HG02884 (cell line): Measurements from ENCODE around the gene KLC4.
"Not testable (repeated sequence)": the region's sequence is repeated elsewhere in the genome, so short reads cannot be mapped to it uniquely, and the experiment has no call there.

Experiments
- ATAC-seq: cut with Tn5 transposase; IDR thresholded peaks from one replicate; pipeline ENCODE4 v1.9.1; 2021; ENCODE audit warnings: mild to moderate bottlenecking, moderate library complexity; ENCODE audit not compliant: unreplicated experiment

The KLC4 gene

DNA sequence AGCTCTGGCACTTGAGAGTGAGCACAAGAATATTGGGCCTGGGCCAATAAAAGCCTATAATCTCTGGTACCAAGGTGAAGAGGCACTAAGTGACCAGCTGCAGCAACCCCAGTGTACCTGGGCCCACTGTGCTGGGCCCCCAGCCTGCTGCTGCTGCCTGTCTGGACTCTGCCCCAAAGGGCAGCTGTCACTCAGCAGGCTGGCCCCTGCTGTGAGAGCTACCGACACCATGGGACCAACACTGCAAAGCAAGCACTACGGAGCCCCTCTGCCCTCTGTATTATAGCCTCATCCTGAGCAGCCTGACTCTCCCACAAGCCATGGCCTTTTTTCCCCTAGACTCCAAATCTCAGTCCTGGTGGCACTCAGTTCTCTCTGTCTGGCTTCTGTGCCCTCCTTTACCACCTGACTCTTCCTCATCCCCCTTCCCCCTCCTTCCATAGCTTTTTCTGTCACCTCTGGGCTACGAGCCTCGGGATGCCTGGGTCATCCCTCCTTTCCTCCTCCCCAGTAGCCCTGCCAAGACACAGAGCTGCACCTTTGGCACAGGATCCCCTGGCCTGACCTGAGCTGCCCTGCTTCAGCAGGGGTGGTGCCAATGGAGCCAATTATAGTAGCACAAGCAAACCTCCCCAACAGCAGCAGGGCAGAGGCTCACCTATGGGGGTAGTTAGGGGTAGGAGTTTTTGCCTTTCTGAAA lies 23.8 kb upstream of the KLC4 start:
- no peak for ATAC-seq

- ATAC-seq, result no peak
These were observed 22.7 kb upstream of the KLC4 start for GRCh38 chr6:43036712-43037111.

DNA sequence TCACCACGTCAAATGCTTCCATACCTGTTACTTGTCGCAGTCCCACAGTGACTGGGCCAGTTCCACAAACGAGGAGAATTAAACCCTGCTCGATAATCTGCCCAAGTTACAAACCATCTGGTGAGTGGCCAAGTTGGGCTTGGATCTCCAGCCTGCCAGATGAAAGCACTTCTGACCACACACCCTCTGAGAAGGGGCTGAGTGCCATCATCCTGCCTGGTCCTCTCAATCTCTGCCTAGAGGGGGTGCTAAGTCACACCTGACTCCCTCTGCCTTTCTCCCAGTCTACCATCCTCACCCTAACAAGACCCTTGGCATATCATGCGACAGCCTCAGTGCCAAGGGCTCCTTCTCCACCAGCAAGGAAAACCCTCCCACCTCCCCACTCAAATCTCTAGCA lies 22.2 kb upstream of the KLC4 start:
- no peak for ATAC-seq

DNA sequence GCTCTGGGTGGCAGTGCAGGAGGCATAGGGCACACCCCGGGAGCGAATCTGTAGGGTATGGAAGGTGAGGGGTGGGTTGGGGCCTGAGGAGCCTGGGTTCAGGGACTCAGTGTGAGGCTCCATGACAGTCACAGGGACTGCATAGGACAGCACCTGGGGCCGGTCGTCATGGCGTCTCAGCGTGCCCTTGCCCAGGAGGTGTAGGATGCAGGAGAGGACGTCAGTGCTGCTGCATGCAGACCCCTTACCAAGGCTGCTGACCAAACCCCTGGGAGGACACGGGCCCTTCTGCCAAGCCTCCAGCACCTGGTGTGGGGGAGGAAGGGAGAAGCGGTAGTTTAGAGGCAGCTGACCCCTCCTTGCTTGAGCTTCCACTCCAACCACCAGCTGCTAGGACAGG lies 21.7 kb upstream of the KLC4 start:
- no peak for ATAC-seq

GRCh38 chr6:43038727-43039126 lies 20.7 kb upstream of the KLC4 start:
- no peak for ATAC-seq

- ATAC-seq, result no peak
These were observed 18.7 kb upstream of the KLC4 start for GRCh38 chr6:43040542-43041257.

- not testable (repeated sequence) for ATAC-seq
These were observed 18.0 kb upstream of the KLC4 start for GRCh38 chr6:43041475-43041874.

DNA sequence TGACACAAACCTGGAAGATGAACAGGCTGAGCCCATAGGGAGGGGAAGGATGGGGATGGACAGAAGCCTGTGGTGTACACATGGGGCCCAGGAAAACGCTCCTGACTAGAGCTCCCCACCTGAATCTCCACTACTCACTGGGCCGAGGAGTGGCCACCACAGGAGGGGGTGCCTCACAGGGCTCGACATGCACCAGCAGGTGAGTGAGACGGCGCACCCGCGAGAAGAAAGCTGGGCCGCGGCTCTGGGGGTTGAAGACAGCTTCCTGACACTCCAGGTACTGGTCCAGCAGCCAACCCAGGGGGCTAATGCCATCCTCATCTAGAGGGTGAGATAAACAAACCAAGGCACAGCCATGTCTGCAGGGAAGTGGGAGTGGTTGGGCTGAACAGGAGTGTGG lies 16.1 kb upstream of the KLC4 start:
- no peak for ATAC-seq

- ATAC-seq, result no peak
These were observed 14.0 kb upstream of the KLC4 start for GRCh38 chr6:43045371-43045930.

DNA sequence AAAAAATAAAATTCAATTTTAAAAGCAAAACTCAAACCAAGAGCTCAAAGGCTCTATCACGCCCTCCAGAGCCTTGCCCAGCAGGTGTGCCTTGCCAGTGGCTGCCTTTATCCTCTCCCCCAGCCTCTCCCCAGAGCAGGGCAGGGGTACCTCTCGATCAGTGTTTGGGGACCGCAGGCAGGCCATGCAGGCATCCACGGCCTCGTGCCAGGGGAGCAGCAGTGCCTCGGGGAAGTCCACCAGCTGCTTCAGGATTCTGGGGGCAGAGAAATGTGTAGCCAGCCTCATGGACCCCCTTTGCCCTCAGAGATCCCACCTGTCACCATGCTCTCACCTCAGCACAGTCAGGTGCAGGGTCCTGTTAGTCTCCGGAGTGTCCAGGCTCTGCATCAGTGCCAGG lies 11.4 kb upstream of the KLC4 start:
- no peak for ATAC-seq

GRCh38 chr6:43050981-43051380 lies 8.4 kb upstream of the KLC4 start:
- ATAC-seq, result no peak

- ATAC-seq, result no peak
These were observed 7.1 kb upstream of the KLC4 start for GRCh38 chr6:43052225-43052841.

DNA sequence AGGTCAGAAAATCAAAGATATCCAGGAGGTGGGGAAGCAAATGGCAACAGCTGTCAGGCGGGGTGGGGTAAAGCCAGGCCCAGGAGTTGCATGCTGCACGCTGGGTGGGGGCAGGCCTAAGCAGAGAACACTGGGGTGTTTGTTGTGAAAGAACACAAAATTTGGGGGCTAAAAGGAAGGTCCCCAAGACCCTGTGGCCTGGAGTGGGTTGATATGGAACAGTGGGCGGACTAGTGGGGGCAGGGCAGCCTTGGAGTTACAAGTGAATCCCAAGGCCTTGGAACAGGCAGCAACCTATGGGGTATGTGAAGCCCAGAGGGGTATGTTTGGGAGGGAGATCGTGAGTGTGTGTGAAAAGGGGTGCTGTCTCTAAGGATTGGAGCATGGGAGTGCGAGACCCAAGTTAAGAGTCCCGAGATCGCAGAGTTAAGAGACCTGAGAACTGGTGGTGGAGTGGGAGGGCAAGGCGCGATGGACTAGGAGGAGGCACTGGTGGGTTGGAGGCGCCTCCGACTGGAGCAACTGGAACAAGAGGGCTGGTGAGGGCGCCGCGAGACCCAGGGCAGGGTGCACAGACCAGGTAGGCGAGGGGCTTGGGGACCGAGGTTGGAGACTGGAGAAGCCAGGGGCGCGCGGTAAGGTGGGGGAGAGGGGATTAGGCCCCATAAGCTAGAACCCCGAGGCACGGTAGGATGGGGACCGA lies 6.4 kb upstream of the KLC4 start:
- peak; percentile 10 for ATAC-seq

- ATAC-seq, result peak; percentile 76
These were observed 5.8 kb upstream of the KLC4 start, which contains the start of gene CUL7 for GRCh38 chr6:43053545-43054205. CUL7 (minus strand) TSS chr6:43053851; CDS start chr6:43052788, 1,063 bp downstream.

DNA sequence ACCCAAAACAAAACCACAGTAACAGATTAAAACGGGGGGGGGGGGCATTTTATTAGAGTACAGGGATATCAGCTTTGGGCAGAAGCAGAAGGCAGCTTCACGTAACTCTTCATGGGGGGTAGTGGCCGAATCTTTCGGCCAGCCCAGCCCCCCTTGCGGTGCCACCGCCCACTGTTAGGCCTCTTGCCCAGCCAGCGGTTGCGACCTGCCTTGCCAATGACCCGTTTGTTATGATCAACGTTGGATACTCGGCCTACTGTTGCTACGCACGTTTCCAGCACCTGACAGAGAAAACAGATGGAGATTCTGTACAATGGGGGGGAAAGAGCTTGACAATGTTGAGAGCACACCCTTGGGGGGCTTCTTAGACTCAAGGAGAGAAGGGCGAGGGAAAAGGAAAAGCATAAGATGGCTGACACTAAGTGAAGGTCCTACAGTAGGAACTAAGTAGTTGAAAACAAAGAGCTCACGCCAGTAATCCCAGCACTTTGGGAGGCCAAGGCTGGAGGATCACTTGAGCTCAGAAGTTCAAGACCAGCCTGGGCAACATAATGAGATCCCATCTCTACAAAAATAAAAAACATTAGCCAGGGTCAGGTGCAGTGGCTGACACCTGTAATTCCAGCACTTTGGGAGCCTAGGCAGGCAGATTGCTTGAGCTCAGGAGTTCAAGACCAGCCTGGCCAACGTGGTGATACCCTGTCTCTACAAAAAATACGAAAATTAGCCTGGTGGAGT lies 5.1 kb upstream of the KLC4 start:
- no peak for ATAC-seq

DNA sequence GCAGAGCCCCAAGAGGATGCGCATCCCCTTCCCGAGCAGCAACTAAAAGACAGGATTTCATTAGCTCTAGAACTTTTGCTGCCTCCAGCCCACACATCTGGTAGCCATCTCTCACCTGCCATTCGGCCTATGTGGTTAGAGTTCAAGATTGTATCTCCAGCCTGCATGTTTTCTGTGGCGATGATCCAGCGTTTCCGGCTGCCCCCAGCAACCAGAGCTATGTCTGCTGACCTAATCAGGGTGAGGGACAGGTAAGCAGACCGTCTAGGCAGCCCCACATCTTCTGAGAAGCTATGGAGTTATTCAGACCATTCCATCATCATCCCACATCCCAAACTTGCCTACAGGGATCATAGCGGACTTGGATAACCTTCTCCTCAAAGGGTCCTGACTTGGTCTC lies 3.5 kb upstream of the KLC4 start:
- no peak for ATAC-seq

DNA sequence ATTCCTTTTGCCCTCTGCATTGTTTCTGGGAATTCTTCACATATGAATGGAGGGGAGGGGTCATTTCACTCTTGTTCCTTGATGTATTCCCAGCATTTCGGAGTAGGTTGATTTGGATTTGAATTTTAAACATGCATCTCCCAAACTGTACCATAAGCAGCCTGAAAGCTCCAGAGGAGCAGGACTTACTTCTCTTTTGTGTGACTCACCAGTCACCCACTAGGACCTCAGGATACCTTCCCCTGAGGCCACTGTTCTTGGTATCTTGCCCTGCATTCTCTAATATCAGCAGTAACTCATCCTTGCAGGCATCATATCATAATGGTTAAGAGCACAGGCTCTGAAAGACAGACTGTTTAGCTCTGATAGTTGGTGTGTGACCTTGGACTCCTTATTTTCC lies 900 bp upstream of the KLC4 start:
- no peak for ATAC-seq

- no peak for ATAC-seq
These were observed 763 bp downstream of the KLC4 start for GRCh38 chr6:43060034-43060754.
